Muscle of arm (tissue), 12 donors: ENCODE results near the gene NOCT. TPM values are rescaled to one million over a fixed set of nuclear protein-coding genes. Genes with fewer than 3 reads are reported as not detected.
A peak's percentile ranks its signal among the peaks of the same experiment; 100 is the strongest.
"Not testable (repeated sequence)": the region's sequence is repeated elsewhere in the genome, so short reads cannot be mapped to it uniquely, and the experiment has no call there.

Experiments
- DNase-seq: peaks from one replicate; pipeline ENCODE4 v3.0.0-alpha.2; 2013
- polyA plus RNA-seq, 12 donors: library from polyadenylated mRNA; unstranded; fragments of 120-200 nt; gene quantifications; one replicate each; pipeline ENCODE4 v1.2.1, GENCODE V29; 2013; ENCODE audit not compliant: insufficient read length in 12 of 12

The NOCT gene
- polyA plus RNA-seq, 12 donors = 2.5 to 5.6 (median 3.7) TPM; not detected in 2

DNA sequence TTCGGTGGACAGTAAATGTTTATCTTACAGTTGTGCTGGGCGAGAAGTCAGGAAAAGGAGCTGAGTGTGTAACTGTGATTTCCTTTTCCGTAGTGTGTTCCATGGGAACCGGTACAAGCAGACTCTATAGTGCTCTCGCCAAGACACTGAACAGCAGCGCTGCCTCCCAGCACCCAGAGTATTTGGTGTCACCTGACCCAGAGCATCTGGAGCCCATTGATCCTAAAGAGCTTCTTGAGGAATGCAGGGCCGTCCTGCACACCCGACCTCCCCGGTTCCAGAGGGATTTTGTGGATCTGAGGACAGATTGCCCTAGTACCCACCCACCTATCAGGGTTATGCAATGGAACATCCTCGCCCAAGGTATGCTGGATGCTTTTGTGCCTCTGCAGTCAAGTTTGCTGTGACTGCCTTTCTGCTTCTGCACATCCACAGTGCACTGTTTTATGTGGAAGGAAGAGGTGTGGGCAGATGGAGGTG is 27.4 kb downstream of the NOCT start:
- peak; percentile 42 for DNase-seq

GRCh38 chr4:139044291-139044690 is 28.7 kb downstream of the NOCT start:
- DNase-seq = no peak

DNA sequence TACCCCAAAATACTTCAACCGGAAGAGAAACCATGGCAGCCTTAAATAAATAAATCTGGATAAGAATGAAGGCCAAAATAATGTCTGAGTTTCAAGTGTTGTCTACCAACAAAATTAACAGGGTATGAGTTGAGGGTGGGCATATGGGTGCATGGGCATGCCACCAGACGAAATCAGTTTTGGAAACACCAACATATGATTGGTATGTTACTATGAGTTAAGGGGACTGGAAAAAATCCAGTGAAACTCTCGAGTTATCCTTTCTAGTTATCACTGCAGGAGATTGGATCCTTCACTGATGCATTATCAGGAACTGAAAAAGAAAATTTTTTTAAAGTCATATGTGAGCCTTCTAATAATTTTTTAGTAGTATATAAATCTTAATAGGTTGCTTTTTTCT is 32.4 kb downstream of the NOCT start:
- DNase-seq = no peak

DNA sequence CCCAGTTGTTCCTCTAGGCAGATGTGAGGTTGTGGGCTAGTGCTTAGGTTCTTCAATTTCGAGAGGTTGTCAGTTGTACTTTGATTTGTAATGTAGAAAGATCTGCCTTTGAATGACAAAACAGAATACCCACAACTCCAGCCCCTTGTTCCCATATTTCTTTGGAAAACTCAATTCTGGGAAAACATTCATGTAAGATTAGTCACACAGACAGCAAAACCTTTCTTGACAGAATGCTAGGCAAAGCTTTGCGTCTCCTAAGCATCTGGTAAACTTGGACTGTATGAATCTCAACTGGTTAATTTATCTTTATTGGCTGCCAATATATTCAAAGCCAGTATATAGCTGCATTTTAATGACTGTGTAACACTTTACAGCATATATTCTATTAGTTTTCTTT is 34.9 kb downstream of the NOCT start:
- DNase-seq = no peak

- no peak for DNase-seq
Measured at GRCh38 chr4:139053909-139054308, 38.3 kb downstream of the NOCT start.

GRCh38 chr4:139054791-139055505 is 39.4 kb downstream of the NOCT start:
- no peak for DNase-seq

DNA sequence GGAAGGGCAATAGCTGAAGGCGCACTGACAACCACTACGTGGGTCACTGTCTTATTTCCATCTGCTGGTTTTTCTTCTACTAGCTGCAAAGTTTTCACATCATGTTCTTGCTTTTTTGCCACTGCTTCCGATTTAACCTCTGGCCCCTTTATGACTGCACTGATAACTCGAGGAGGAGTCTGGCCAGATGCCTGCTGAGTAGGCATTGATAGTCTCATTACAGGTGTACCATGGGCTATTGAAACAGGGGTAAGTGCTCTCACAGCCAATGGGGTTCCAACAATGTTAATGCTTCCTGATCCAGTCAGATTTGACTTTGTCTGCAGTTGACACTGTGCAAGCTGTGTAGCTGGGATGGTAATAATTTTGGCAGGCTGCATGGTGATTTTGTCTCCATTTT is 43.4 kb downstream of the NOCT start:
- DNase-seq = not testable (repeated sequence)

DNA sequence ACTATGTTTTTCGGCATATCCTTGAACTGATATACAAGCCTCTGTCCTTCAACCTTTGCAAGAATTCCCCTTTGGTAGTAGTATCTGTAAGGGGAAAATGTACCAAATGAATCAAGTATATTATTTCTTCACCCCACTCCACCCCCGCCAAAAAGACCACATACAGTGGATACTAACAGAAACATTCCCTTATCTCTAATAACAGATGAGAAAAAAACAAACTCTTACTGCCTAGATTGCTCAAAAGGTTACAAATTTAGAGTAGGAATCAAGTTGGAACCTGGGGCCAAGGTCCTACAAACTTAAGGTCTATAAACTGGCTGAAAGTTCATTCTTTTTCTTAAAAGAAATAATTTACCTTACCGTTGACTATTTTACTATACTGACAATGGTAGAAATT is 45.0 kb downstream of the NOCT start:
- DNase-seq = no peak

- DNase-seq = no peak
Measured at GRCh38 chr4:139076016-139076744, 60.6 kb downstream of the NOCT start.

DNA sequence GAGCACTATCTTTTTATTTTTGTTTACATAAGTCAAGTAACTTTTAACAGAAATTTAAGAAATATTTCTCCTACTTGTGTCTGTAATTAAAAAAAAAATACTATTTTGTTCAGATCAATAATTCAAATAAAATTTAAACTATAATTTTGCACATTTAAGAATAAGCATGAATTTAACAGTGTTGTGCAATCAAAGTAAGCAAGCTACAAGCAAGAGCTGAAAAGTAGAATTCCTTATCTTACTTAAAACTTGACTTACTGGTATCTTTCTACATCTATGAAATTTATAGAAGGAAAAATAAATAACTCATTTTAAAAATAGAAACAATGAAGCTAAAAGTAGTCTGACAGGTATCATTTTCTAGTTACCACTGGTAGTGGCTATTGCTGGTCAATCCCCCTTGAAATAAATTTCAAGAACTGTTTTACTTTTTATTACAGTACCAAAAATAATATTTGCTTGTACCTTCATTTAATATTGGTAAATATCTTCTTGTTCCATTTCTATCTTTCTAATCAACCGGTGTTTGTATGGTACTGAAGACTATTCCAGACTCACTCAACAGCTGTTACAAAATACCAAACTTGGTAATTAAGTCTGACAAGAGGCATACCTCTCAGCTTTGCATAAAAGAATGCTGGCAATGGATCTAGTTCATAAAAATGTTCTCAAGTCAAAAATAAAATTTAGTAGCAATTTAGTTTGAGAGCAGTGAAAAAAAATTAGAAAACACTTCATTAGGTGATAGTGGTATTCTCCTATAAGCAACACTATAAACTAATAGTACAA is 62.2 kb downstream of the NOCT start:
- no peak for DNase-seq

DNA sequence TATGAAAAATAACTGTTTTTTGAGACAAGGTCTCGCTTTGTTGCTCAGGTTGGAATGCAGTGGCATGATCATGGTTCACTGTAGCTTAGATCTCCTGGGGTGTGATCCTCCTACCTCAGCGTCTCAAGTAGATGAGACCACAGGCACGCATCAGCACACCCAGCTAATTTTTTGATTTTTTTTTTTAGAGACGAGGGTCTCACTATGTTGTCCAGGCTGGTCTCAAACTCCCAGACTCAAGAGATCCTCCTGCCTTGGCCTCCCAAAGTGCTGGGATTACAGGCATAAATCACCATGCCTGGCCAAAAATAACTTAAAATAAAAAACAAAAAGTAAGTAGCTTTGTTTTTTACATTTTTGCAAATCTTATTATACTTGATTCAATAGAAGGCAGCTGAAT is 63.3 kb downstream of the NOCT start:
- no peak for DNase-seq

DNA sequence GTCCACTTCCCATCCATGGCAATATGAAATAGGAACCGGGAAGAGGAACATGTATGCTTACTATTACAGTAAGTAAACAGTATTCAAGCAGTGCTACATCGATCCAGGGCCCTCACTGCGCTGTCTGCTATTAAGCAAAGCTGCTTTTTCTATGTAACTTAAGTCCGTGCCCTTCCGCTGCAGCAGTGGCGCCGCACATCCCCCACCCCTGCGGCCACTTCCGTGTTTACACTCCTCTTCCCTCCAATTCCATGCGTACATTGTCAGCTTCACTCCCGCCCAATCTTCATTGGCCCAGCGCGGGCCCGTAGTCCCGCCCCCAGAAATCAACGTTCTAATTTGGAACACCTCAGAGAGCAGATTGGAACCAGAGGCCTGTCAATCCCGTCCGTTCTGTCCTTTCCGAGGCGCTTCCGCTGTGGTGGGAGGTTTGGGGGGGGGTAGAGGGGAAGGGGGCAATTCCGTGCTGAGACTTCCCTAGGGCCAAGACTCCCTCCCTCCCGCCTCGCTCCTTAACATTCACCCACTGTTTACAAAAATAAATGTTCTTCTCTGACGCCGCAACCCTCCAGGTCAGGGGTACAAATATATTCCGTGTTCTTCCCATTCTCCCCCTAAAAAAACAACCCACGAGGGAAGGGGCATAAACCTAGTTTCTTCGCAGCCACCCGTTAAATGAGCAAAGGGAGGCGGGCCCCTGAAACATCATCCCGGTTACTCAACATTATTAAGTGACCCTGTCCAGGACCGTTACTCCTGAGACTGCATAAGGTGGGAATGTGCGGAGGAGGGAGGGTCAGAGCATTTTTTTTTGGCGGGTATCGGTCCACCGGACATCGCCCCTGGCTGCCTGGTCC is 67.4 kb downstream of the NOCT start:
- peak; percentile 97 for DNase-seq

GRCh38 chr4:139083607-139083955 is 68.0 kb downstream of the NOCT start:
- DNase-seq = no peak

GRCh38 chr4:139083956-139084803 is 68.6 kb downstream of the NOCT start:
- peak; percentile 88 for DNase-seq

DNA sequence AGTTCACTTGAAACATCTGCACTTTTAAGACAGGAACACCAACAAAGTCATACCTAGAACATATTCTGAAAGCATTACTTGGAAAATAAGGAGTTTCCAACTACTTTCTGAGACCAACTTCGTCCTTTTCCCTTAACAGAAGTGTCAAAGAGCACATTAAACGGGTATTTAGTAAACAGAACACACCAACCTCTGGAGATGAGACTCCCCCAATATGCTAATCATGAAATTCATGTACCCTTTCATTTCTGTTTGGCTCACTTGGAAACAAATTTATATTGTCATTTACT is 69.2 kb downstream of the NOCT start:
- no peak for DNase-seq

DNA sequence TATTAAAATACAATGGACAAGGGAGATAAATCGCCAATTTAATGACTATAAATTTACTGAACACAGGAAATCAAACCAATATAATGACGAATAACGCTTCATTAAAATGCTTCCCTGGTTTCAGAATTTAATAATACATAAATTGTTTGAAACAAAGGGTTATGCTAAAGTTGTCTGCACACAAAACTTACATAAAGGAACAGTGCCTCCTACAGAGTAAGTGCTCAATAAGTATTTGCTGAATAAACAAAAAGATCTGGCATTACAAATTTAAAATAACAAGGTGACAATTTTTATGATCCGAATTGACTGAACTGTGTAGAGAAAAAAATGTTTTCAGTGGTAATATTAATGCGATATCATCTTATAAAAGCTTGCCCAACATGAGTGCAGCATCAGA is 69.6 kb downstream of the NOCT start:
- no peak for DNase-seq

GRCh38 chr4:139092271-139092670 is 76.7 kb downstream of the NOCT start:
- no peak for DNase-seq
